Spleen (tissue), 11 donors: ENCODE data around the gene TMEM135. TPM values are rescaled to one million over a fixed set of nuclear protein-coding genes. Genes with fewer than 3 reads are reported as not detected.

Source experiments
- DNase-seq: peaks from one replicate; pipeline ENCODE4 v3.0.0-alpha.2; 2020
- H3K27ac ChIP-seq, 8 donors: fragments of 200-600 bp; sonication (generic) in 7 of 8; 1 replicate in 4 of 8; 2 replicates in 4 of 8; pipeline versions ENCODE4 v1.5.0 to v1.8.0; 2016 to 2021; ENCODE audit warnings: inconsistent platforms in 4 of 8, mild to moderate bottlenecking in 4 of 8, moderate library complexity in 1 of 8
- H3K27me3 ChIP-seq, 7 donors: fragments of 200-600 bp; sonication (generic) in 6 of 7; replicated peaks in 1 of 7; 1 replicate in 4 of 7; 2 replicates in 3 of 7; pipeline versions ENCODE4 v1.5.0 to v1.8.0; 2016 to 2021; ENCODE audit warnings: inconsistent platforms in 3 of 7, mild to moderate bottlenecking in 1 of 7
- H3K36me3 ChIP-seq, 6 donors: fragments of 200-600 bp; sonication (generic) in 5 of 6; 1 replicate in 4 of 6; 2 replicates in 2 of 6; pipeline versions ENCODE4 v1.5.0 to v1.8.0; 2016 to 2021; ENCODE audit warnings: inconsistent platforms in 2 of 6
- H3K4me1 ChIP-seq, 6 donors: fragments of 200-600 bp; sonication (generic) in 5 of 6; 1 replicate in 3 of 6; 2 replicates in 3 of 6; pipeline versions ENCODE4 v1.5.0 to v1.8.0; 2016 to 2021; ENCODE audit warnings: inconsistent platforms in 3 of 6
- H3K4me3 ChIP-seq, 8 donors: fragments of 200-600 bp; sonication (generic) in 7 of 8; 1 replicate in 4 of 8; 2 replicates in 4 of 8; pipeline versions ENCODE4 v1.5.0 to v1.8.0; 2016 to 2021; ENCODE audit warnings: inconsistent platforms in 4 of 8, mild to moderate bottlenecking in 4 of 8, moderate library complexity in 2 of 8
- H3K9me3 ChIP-seq, 8 donors: fragments of 200-600 bp; sonication (generic) in 7 of 8; 1 replicate in 4 of 8; 2 replicates in 4 of 8; pipeline versions ENCODE4 v1.5.0 to v1.8.0; 2016 to 2021; ENCODE audit warnings: inconsistent platforms in 4 of 8
- CTCF ChIP-seq, 11 experiments: fragments of 200-600 bp in 7 of 11; fragments of 450-650 bp in 4 of 11; sonication (generic) in 4 of 11; IDR thresholded peaks in 8 of 11; conservative IDR thresholded peaks in 3 of 11; 1 replicate in 7 of 11; 2 replicates in 4 of 11; pipeline versions ENCODE4 v1.4.0 to v1.8.0; 2016 to 2021; ENCODE audit warnings: antibody characterized with exemption in 11 of 11, inconsistent platforms in 4 of 11, mild to moderate bottlenecking in 1 of 11
- POLR2A ChIP-seq, 3 donors: fragments of 450-650 bp; IDR thresholded peaks; one replicate each; pipeline ENCODE4 v1.5.1; 2017; ENCODE audit warnings: antibody characterized with exemption in 3 of 3, mild to moderate bottlenecking in 1 of 3
- POLR2AphosphoS5 ChIP-seq, 3 donors: sonication (generic); formaldehyde crosslinking; IDR thresholded peaks; one replicate each; pipeline ENCODE4 v1.5.1; 2017; ENCODE audit warnings: antibody characterized with exemption in 3 of 3
- WGBS, 5 donors: extraction: QIAGEN DNeasy Blood & Tissue Kit in 3 of 5; methylation state at CpG; one replicate each; pipeline versions ENCODE4 v1.1.5 to v1.1.7; 2013 to 2018; 5-methylcytosine and 5-hydroxymethylcytosine counted together
- intact Hi-C: fragments of 100-400 bp; cut with DNase I; formaldehyde crosslinking; loops from one replicate; pipeline ENCODE4 v1.15.0; 2023; ENCODE audit warnings: low total_unique reads
- polyA plus RNA-seq, 3 donors: library from polyadenylated mRNA; stranded (reverse); fragments of 200-250 nt; gene quantifications; one replicate each; pipeline ENCODE4 v1.2.1, GENCODE V29; 2013
- total RNA-seq, 7 donors: library from RNA; depleted of rRNA in 3 of 7; stranded (reverse); fragments of >200 nt in 3 of 7; fragmentation: NEBNext Ultra II Directional in 4 of 7; extraction: Animal tissue kit (Norgen Biotek cat#: 25700) in 4 of 7; gene quantifications; one replicate each; pipeline versions ENCODE4 v1.1.0 to v1.2.1, GENCODE V29; 2016 to 2021
- donor health status: healthy with polysubstance abuse.
- donor health status: DM: no; HTN: no; CAD: no; lungs with moderate emphysema.
- donor health status: DM: no; HTN: no; CAD: no.
- donor health status: Bipolar disorder and iron deficiency.
- donor health status: healthy.
- donor health status: DM: no; HTN: no; CAD: no.
- donor health status: DM: yes; HTN: yes; CAD: no.

TMEM135 gene
- total and polyA plus RNA-seq, 10 donors, result 3.5 to 31.7 (median 20.7) TPM

GRCh38 chr11:87304412-87304811 lies 266.7 kb downstream of the TMEM135 start:
- TF ChIP-seq POLR2AphosphoS5 (IDR thresholded peaks at IDR 0.05) (no peak), CTCF (IDR thresholded peaks at IDR 0.05 in 8 of 11, conservative IDR thresholded peaks at IDR 0.05 in 3 of 11) (no peak), POLR2A (IDR thresholded peaks at IDR 0.05) (no peak)
- intact Hi-C loops, result no loop called here
- H3K4me3 ChIP-seq, result no peak overlapping the region
- H3K9me3 ChIP-seq, result no peaks in the 10 kb centered on the region
- 77 to 100% (median 89%) methylated on average over 1 of the region's 1 CpG for WGBS, 5 donors
- peaks cover 0 to 3% (median 0%) of the 10 kb centered on the region in 6 donors for H3K4me1 ChIP-seq
- DNase-seq, result no peak
- H3K27ac ChIP-seq, result no peak overlapping the region
- H3K27me3 ChIP-seq, result no peaks in the 10 kb centered on the region
- peaks cover 0 to 18% (median 0%) of the 10 kb centered on the region in 6 donors for H3K36me3 ChIP-seq

- Histone ChIP-seq H3K9me3 (no peaks in the 10 kb centered on the region), H3K36me3 (peaks cover 0 to 26% (median 0%) of the 10 kb centered on the region in 6 donors), H3K4me1 (peaks cover 0 to 3% (median 0%) of the 10 kb centered on the region in 6 donors), H3K27me3 (no peaks in the 10 kb centered on the region), H3K27ac (no peak overlapping the region), H3K4me3 (no peak overlapping the region)
- no peak for DNase-seq
- intact Hi-C loops, result no loop called here
- TF ChIP-seq POLR2AphosphoS5 (IDR thresholded peaks at IDR 0.05), result no peak
- TF ChIP-seq CTCF (IDR thresholded peaks at IDR 0.05 in 8 of 11, conservative IDR thresholded peaks at IDR 0.05 in 3 of 11), result no peak
- TF ChIP-seq POLR2A (IDR thresholded peaks at IDR 0.05), result no peak
- 82 to 100% (median 94%) methylated on average over 1 of the region's 1 CpG for WGBS, 5 donors
Measured at GRCh38 chr11:87306262-87306851, 268.6 kb downstream of the TMEM135 start.

- DNase-seq, result no peak
- H3K4me1 ChIP-seq, result peaks cover 0 to 3% (median 0%) of the 10 kb centered on the region in 6 donors
- peaks cover 0 to 25% (median 0%) of the 10 kb centered on the region in 6 donors for H3K36me3 ChIP-seq
- H3K9me3 ChIP-seq, result no peaks in the 10 kb centered on the region
- no peak overlapping the region for H3K27ac ChIP-seq
- H3K4me3 ChIP-seq, result no peak overlapping the region
- H3K27me3 ChIP-seq, result no peaks in the 10 kb centered on the region
- TF ChIP-seq POLR2AphosphoS5 (IDR thresholded peaks at IDR 0.05) (no peak), POLR2A (IDR thresholded peaks at IDR 0.05) (no peak), CTCF (IDR thresholded peaks at IDR 0.05 in 8 of 11, conservative IDR thresholded peaks at IDR 0.05 in 3 of 11) (no peak)
- WGBS, 5 donors, result 56 to 79% (median 71%) methylated on average over 1 of the region's 1 CpG
- intact Hi-C loops, result no loop called here
Measured at GRCh38 chr11:87307101-87307500, 269.4 kb downstream of the TMEM135 start.

- intact Hi-C loops, result no loop called here
Measured at GRCh38 chr11:87315229-87315628, 277.5 kb downstream of the TMEM135 start.

More at GRCh38 chr11:87315229-87315628, 277.5 kb downstream of the TMEM135 start:
- Histone ChIP-seq H3K36me3 (peaks cover 0 to 20% (median 2%) of the 10 kb centered on the region in 6 donors), H3K27me3 (no peaks in the 10 kb centered on the region), H3K4me3 (no peak overlapping the region), H3K27ac (no peak overlapping the region), H3K9me3 (no peaks in the 10 kb centered on the region), H3K4me1 (no peaks in the 10 kb centered on the region)
- TF ChIP-seq POLR2AphosphoS5 (IDR thresholded peaks at IDR 0.05) (no peak), POLR2A (IDR thresholded peaks at IDR 0.05) (no peak), CTCF (IDR thresholded peaks at IDR 0.05 in 8 of 11, conservative IDR thresholded peaks at IDR 0.05 in 3 of 11) (no peak)
- 88 to 97% (median 95%) methylated on average over 2 of the region's 2 CpGs for WGBS, 5 donors
- no peak for DNase-seq
